ENCODE data around the gene NPC1. TPM values are rescaled to one million over a fixed set of nuclear protein-coding genes. Genes with fewer than 3 reads are reported as not detected.

NPC1 gene
- total and polyA plus RNA-seq, 2 of the 8 experiments (the other 6 are each of a cell fraction or from before 2014, with no cell fraction given) = 34.1 to 39.5 TPM

DNA sequence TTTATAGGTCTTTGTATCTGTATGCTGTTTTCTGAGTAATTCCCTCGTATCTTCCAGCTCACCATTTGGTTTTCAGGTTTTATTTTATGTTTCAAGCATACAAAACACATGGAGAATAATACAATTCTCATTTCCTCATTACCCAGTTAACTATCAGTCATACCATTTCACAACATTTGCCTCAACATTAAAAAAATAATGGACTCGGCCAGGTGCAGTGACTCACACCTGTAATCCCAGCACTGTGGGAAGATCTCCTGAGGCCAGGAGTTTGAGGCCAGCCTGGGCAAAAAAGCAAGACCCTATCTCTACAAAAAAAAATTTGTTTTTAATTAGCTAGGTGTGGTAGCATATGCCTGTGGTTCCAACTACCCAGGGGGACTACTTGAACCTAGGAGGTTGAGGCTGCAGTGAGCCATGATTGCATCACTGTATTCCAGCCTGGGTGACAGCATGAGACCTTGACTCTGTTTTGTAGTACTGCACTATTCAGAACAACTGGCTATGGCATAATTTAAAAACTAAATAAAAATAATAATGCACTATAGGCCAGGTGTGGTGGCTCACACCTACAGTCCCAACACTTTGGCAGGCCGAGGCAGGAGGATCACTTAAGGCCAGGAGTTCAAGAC is 20.3 kb downstream of the NPC1 start (continued):
- TF ChIP-seq SIX5 (IDR thresholded peaks at IDR 0.05; ENCODE audit: low read depth, low read length) = no peak
- TF ChIP-seq CHD2 (IDR thresholded peaks at IDR 0.05; ENCODE audit: low read length) = no peak

Measured in H1 (cell line).